Measurements from ENCODE around the gene PDK4.
"Not testable (repeated sequence)": the region's sequence is repeated elsewhere in the genome, so short reads cannot be mapped to it uniquely, and the experiment has no call there.

PDK4 gene

GRCh38 chr7:95604397-95604796, 8.1 kb upstream of the PDK4 start:
- not testable (repeated sequence) for DNase-seq

- DNase-seq = no peak
Measured at GRCh38 chr7:95602421-95602820, 6.1 kb upstream of the PDK4 start.

GRCh38 chr7:95601316-95601715, 5.0 kb upstream of the PDK4 start:
- no peak for DNase-seq

DNA sequence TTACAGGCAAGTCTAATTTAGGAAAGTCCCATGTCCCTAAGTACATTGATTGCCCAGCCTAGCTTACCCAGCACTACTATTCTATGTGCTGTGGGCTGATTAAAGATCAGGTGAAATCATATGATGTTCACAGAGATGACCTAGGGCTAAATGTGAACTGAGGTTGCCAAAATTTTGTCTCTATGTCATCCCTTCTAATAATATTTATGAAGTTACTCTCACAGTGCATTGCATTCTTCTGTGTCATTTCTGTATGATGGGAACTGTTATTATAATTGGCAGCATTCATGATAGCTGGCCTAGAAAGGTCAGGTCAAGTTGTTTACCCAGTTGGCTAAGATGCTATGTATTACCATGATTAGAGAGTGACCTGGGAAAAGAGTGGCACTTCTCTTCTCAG, 2.8 kb upstream of the PDK4 start:
- DNase-seq = no peak

- no peak for DNase-seq
Measured at GRCh38 chr7:95598511-95598910, 2.2 kb upstream of the PDK4 start.

DNA sequence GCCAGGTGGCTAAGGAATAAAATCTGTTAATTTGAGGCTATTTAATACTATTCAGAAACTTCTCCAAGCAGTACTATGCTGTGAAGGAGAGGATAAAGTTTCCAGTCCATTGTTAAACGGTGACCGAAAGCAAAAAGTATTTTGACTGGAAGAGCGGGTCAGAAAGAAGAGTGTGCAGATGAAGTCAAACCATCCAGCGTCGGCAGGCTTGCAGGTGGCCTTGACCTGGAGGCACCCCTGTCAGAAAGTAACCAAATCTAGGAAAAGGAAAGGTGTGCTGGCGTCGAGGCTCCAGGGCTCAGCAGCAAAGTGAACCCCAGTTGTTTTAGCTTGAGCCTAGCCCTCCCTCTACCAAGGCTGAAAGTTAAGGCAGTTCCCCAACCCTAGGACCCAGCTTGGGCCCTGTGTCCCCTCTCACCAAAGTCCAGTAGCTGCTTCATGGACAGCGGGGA, 544 bp downstream of the PDK4 start:
- no peak for DNase-seq

GRCh38 chr7:95594185-95594584, 2.1 kb downstream of the PDK4 start:
- DNase-seq = no peak

DNA sequence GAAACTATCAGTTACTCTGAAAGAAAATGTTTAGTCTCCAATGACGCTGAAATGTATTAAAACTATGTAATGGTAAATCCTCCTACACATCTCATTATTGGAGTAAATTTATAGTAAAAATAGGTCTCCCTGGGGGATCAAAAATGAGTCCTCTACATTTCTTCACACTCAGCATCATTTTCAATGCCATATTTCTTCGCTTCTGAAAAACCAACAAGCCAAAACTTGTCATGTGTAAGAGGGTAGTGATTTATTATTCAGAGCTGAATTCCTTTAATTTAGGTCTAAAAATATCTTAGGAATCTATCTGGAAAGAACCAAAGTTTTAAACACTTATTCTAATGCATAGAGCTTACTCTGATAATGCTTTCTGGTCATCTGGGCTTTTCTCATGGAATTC, 3.0 kb downstream of the PDK4 start:
- DNase-seq = no peak

GRCh38 chr7:95592570-95592969, 3.7 kb downstream of the PDK4 start:
- no peak for DNase-seq

GRCh38 chr7:95590387-95591248, 5.7 kb downstream of the PDK4 start:
- no peak for DNase-seq

- no peak for DNase-seq
Measured at GRCh38 chr7:95589766-95590165, 6.5 kb downstream of the PDK4 start.

DNA sequence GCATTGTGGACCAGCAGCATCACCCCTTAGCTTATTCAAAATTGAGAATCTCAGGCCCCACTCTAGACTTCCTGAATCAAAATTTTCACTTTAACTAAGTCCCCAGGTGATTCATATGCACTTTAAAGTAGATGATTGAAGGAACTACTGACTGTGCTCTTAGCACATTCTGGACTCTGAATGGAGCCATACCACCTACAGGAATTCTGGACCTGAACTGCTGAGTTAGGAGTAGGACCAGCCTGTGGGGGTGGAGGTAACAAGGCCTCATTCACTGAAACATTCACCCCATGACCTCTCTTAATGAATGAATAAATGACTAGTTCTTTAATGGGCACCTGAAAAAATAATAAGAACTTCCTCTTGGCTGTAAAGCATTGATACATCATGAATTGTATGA, 7.3 kb downstream of the PDK4 start:
- no peak for DNase-seq

GRCh38 chr7:95586951-95587301, 9.4 kb downstream of the PDK4 start:
- no peak for DNase-seq

GRCh38 chr7:95585426-95585789, 10.9 kb downstream of the PDK4 start:
- no peak for DNase-seq

- DNase-seq = no peak
Measured at GRCh38 chr7:95584769-95585425, 11.4 kb downstream of the PDK4 start.

DNA sequence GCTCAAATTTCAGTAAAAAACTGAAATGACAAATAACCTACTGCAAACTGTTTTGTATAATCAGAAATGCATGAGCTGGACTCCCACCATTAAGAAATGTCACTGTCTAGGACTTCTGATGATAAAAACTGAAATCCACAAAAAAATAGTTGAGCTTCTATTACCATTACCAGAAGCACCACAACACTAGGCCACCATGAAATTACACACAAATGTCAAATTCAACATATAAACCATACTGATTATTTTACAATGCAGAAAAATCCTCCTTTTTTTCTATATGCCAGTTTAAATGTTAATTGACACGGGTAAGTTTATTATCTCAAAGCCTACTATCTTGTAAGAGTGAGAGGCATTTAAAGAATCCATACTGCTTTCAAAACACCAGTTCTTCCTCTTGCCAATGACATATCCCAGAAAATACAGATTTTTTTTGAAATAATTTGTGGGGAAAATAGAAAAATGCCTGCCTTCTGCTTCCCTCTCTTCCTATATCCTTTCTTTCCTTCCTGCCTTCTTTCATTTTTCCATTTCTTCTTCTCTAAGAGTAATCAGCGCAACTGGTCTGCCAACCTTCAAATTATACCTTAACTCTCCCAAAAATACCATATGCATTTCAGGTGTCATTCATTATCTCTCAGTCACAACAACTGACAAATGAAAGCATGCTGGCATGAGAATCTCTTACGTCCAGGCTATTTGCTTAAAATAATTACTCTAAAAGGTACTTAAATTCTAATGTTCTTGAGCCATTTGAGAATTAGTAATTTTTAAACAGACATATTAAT, 12.3 kb downstream of the PDK4 start:
- no peak for DNase-seq

DNA sequence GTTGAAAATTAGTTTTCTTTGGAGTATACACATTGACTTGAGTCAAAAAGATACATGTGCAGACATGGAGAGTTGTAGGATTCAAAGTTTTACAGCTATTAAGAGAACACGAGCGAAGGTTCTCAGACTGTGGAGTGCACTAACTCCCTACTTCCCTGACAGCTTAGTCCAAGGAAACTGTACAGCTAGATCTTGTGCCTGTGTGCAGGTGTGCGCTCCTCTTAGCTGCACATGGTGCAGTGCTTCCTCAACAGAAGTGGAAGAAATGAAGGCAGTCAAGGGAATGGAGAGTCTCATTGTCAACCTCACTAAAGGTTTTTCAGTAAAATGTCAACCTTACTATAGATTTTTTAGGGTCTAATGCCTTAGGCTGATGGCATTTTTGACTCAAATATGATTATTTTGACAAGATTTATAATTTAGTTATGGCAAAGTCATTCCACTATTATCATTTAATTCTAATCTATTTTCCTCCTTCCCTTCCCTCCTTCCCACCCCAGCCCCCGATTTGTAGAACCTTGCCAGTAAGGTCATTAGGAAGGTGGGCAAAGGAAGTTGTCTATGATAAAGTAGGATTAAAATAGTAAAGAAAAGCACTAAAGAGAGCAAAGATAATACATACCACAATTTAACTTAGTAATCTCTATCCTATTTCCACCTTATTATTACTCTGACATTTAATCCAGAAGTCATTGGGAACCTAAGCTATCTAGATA, 13.6 kb downstream of the PDK4 start:
- DNase-seq = no peak

- no peak for DNase-seq
Measured at GRCh38 chr7:95581467-95581866, 14.8 kb downstream of the PDK4 start.

- DNase-seq = no peak
Measured at GRCh38 chr7:95579318-95579717, 17.0 kb downstream of the PDK4 start.

DNA sequence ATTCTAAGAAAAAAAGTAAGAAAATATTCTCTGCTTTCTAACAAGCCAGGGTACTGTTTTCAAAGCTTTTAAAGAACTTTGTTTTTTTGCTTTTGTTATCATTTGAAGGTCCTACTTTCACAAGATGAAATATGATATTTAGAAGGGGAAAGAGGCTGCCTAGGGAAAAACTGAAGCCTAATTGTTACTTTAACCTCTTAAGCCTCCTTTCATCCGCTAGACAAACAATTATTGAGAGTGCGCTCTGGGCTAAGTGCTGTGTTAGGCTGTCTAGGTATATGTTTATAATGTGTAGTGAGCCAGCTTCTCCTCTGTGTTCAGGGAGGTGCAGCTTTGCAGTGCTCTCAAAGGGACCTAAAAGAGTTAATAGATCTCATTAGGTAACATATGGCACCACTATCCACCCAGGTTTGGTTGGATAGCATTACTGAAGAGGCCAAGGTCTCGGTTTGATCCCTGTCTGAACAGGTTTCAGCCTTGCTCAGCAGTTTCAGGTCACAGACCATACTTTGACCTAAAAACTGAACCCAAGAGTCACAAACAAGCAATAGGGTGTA, 17.9 kb downstream of the PDK4 start:
- DNase-seq = no peak

DNA sequence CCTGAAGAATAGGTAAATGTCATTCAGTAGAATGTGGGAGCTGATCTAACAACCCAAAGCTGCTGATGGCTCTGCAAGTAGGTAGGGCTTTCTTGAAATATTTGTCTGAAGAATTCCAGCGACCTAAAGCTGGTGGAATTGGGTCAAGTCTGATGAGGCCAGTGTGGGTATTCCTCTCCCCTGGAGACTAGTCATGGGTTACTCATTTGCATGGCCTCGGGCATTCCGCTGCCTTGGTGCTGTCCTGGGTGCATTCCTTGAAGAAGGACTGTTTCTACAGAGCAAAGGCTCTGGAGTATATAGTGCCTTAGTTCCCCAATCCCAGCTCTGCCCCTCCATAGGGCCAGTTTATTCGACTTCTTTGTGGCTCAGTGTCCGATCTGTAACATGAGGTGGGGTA, 19.2 kb downstream of the PDK4 start:
- no peak for DNase-seq

DNA sequence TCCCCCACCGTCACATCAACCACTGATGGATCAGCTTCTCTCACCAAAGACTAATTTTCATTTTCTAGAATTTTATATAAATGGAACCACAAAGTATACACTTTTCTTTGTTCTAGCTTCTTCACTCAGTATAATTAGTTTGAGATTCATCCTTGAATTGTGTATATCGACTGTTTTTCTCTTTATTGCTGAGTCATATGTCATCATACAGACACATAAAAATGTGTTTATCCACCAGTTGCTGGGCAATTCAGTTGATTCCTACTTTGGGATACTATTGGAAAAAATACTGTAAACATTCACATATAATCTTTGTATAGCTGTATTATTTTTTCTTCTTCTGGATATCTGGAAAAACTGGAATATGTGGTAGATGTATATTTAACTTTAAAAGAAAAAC, 26.6 kb downstream of the PDK4 start:
- DNase-seq = no peak

GRCh38 chr7:95560674-95561073, 35.6 kb downstream of the PDK4 start:
- no peak for DNase-seq

Measured in NCI-H2081 treated with DMSO at 0.1 percent for 48 hours (cell line).